Liver (tissue), 3 donors: ENCODE results near the gene PDE4B.

Source experiments
- CTCF ChIP-seq: fragments of 150-350 bp; IDR thresholded peaks from 2 replicates; pipeline ENCODE4 v1.5.1; 2017; ENCODE audit warnings: improper control_type of control experiment, low read depth, low read length; ENCODE audit not compliant: missing input control
- GABPA ChIP-seq, 2 donors: IDR thresholded peaks in 1 of 2; conservative IDR thresholded peaks in 1 of 2; 2 replicates each; pipeline ENCODE4 v1.6.1; 2016; ENCODE audit warnings: antibody characterized with exemption in 2 of 2, mild to moderate bottlenecking in 1 of 2, moderate library complexity in 1 of 2
- ZBTB33 ChIP-seq: IDR thresholded peaks from 2 replicates; pipeline ENCODE4 v1.6.1; 2016; ENCODE audit warnings: antibody characterized with exemption
- donor health status: healthy.
- donor health status: healthy.

DNA sequence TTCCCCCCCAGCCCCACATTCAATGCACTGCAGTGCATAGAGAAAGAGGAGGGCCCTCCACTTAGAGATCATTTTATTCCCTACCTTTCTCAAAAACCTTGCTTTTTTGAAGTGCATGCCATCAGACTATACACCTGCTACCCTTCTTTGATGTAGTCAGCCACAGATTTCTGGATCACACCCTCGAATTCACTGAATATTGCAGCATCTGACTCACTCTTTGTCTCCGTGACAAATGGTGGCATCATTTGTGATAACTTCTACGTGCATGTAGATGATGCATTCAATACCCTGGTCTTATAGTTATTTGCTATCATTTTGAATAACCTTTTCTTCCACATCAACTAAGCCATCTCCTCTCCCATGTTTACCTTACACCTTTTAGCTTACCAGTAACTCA is 431.0 kb downstream of the PDE4B start:
- TF ChIP-seq CTCF, result no peak
- TF ChIP-seq ZBTB33, result no peak
- no peak for TF ChIP-seq GABPA (IDR thresholded peaks at IDR 0.05 in 1 of 2, conservative IDR thresholded peaks at IDR 0.05 in 1 of 2)
